Duodenal mucosa (tissue), 2 donors: ENCODE results near the gene TFG.

Experiments
- H3K27ac ChIP-seq: one replicate; pipeline ENCODE4 v1.7.0; 2013; ENCODE audit warnings: low read depth, low read length
- H3K27me3 ChIP-seq, 2 donors: one replicate each; pipeline ENCODE4 v1.7.0; 2013; ENCODE audit warnings: low read length in 2 of 2, control low read depth in 1 of 2; ENCODE audit not compliant: insufficient read depth in 2 of 2, control insufficient read depth in 1 of 2
- H3K36me3 ChIP-seq, 2 donors: one replicate each; pipeline ENCODE4 v1.7.0; 2013; ENCODE audit warnings: low read length in 2 of 2, control low read depth in 1 of 2; ENCODE audit not compliant: insufficient read depth in 2 of 2, control insufficient read depth in 1 of 2
- H3K4me1 ChIP-seq, 2 donors: one replicate each; pipeline ENCODE4 v1.7.0; 2013; ENCODE audit warnings: low read length in 2 of 2, control low read depth in 1 of 2; ENCODE audit not compliant: insufficient read depth in 2 of 2, control insufficient read depth in 1 of 2
- H3K4me3 ChIP-seq, 2 donors: one replicate each; pipeline ENCODE4 v1.7.0; 2013; ENCODE audit warnings: low read length in 2 of 2, low read depth in 1 of 2
- H3K9ac ChIP-seq, 2 donors: one replicate each; pipeline ENCODE4 v1.7.0; 2013; ENCODE audit warnings: low read length in 2 of 2, low read depth in 1 of 2
- H3K9me3 ChIP-seq, 2 donors: one replicate each; pipeline ENCODE4 v1.7.0; 2013; ENCODE audit warnings: low read length in 2 of 2, control low read depth in 1 of 2; ENCODE audit not compliant: control insufficient read depth in 1 of 2

TFG gene

GRCh38 chr3:100702980-100703345 lies 6.3 kb upstream of the TFG start:
- no peak overlapping the region for H3K9ac ChIP-seq
- no peaks in the 10 kb centered on the region for H3K27me3 ChIP-seq
- H3K4me1 ChIP-seq, result peaks cover 8 to 17% of the 10 kb centered on the region in 2 donors
- H3K9me3 ChIP-seq, result no peaks in the 10 kb centered on the region
- no peak overlapping the region for H3K27ac ChIP-seq
- H3K36me3 ChIP-seq, result no peaks in the 10 kb centered on the region
- no peak overlapping the region for H3K4me3 ChIP-seq

- H3K27me3 ChIP-seq, result no peaks in the 10 kb centered on the region
- no peaks in the 10 kb centered on the region for H3K9me3 ChIP-seq
- no peak overlapping the region for H3K27ac ChIP-seq
- H3K4me3 ChIP-seq, result no peak overlapping the region
- no peaks in the 10 kb centered on the region for H3K36me3 ChIP-seq
- peaks cover 6 to 15% of the 10 kb centered on the region in 2 donors for H3K4me1 ChIP-seq
- H3K9ac ChIP-seq, result no peak overlapping the region
These were observed 5.4 kb upstream of the TFG start for GRCh38 chr3:100703865-100704264.

- Histone ChIP-seq H3K4me1 (peaks cover 17 to 20% of the 10 kb centered on the region in 2 donors), H3K36me3 (peaks cover 0 to 1% of the 10 kb centered on the region in 2 donors), H3K9ac (no peak overlapping the region), H3K9me3 (no peaks in the 10 kb centered on the region), H3K4me3 (no peak overlapping the region), H3K27me3 (no peaks in the 10 kb centered on the region), H3K27ac (no peak overlapping the region)
These were observed 2.9 kb upstream of the TFG start for GRCh38 chr3:100706365-100706764.

GRCh38 chr3:100708644-100708988 lies 678 bp upstream of the TFG start:
- Histone ChIP-seq H3K36me3 (peaks cover 0 to 7% of the 10 kb centered on the region in 2 donors), H3K27ac (peak overlapping the region; percentile 95), H3K27me3 (no peaks in the 10 kb centered on the region), H3K4me3 (peak overlapping the region; percentile 76 to 86), H3K4me1 (peaks cover 30 to 31% of the 10 kb centered on the region in 2 donors), H3K9ac (peak overlapping the region; percentile 49 to 65), H3K9me3 (no peaks in the 10 kb centered on the region)

GRCh38 chr3:100709842-100710260 lies 557 bp downstream of the TFG start:
- Histone ChIP-seq H3K27ac (peak overlapping the region; percentile 95), H3K4me1 (peaks cover 30 to 31% of the 10 kb centered on the region in 2 donors)

GRCh38 chr3:100710261-100710968 lies 1.1 kb downstream of the TFG start:
- Histone ChIP-seq H3K4me3 (peak overlapping the region; percentile 76 to 86), H3K9me3 (no peaks in the 10 kb centered on the region), H3K4me1 (peaks cover 30 to 31% of the 10 kb centered on the region in 2 donors), H3K27ac (peak overlapping the region; percentile 95), H3K9ac (peak overlapping the region; percentile 81 to 82), H3K36me3 (peaks cover 7 to 20% of the 10 kb centered on the region in 2 donors), H3K27me3 (no peaks in the 10 kb centered on the region)

More at GRCh38 chr3:100709842-100710260, 557 bp downstream of the TFG start:
- H3K36me3 ChIP-seq, result peaks cover under 1 to 14% of the 10 kb centered on the region in 2 donors
- H3K9me3 ChIP-seq, result no peaks in the 10 kb centered on the region
- peak overlapping the region; percentile 81 to 82 for H3K9ac ChIP-seq
- H3K27me3 ChIP-seq, result no peaks in the 10 kb centered on the region
- H3K4me3 ChIP-seq, result peak overlapping the region; percentile 76 to 86

- Histone ChIP-seq H3K4me1 (peaks cover 27 to 29% of the 10 kb centered on the region in 2 donors), H3K9ac (no peak overlapping the region)
These were observed 5.9 kb downstream of the TFG start for GRCh38 chr3:100715176-100715575.

GRCh38 chr3:100717063-100717462 lies 7.8 kb downstream of the TFG start:
- H3K4me1 ChIP-seq, result peaks cover 10 to 14% of the 10 kb centered on the region in 2 donors
- H3K27me3 ChIP-seq, result no peaks in the 10 kb centered on the region
- no peak overlapping the region for H3K27ac ChIP-seq
- peaks cover 28 to 43% of the 10 kb centered on the region in 2 donors for H3K36me3 ChIP-seq
- no peak overlapping the region for H3K9ac ChIP-seq
- H3K9me3 ChIP-seq, result no peaks in the 10 kb centered on the region
- no peak overlapping the region for H3K4me3 ChIP-seq

More at GRCh38 chr3:100715176-100715575, 5.9 kb downstream of the TFG start:
- H3K9me3 ChIP-seq, result no peaks in the 10 kb centered on the region
- H3K36me3 ChIP-seq, result peaks cover 15 to 34% of the 10 kb centered on the region in 2 donors
- no peak overlapping the region for H3K4me3 ChIP-seq
- no peak overlapping the region for H3K27ac ChIP-seq
- no peaks in the 10 kb centered on the region for H3K27me3 ChIP-seq

GRCh38 chr3:100717637-100718487 lies 8.6 kb downstream of the TFG start:
- Histone ChIP-seq H3K9ac (no peak overlapping the region), H3K27ac (no peak overlapping the region), H3K4me1 (peaks cover 4 to 11% of the 10 kb centered on the region in 2 donors), H3K4me3 (no peak overlapping the region), H3K9me3 (no peaks in the 10 kb centered on the region), H3K27me3 (no peaks in the 10 kb centered on the region), H3K36me3 (peaks cover 28 to 49% of the 10 kb centered on the region in 2 donors)

- H3K27me3 ChIP-seq, result no peaks in the 10 kb centered on the region
- peaks cover 4 to 8% of the 10 kb centered on the region in 2 donors for H3K4me1 ChIP-seq
- H3K9me3 ChIP-seq, result no peaks in the 10 kb centered on the region
- no peak overlapping the region for H3K9ac ChIP-seq
- H3K27ac ChIP-seq, result no peak overlapping the region
- H3K36me3 ChIP-seq, result peaks cover 28 to 49% of the 10 kb centered on the region in 2 donors
- no peak overlapping the region for H3K4me3 ChIP-seq
These were observed 9.8 kb downstream of the TFG start for GRCh38 chr3:100719136-100719535.
